ENCODE results near the gene HLCS. TPM values are rescaled to one million over a fixed set of nuclear protein-coding genes. Genes with fewer than 3 reads are reported as not detected.

The HLCS gene
- total and polyA plus RNA-seq, 10 of the 15 experiments (the other 5 are each of a cell fraction or from before 2014, with no cell fraction given): 1.5 to 12.7 (median 9.6) TPM

DNA sequence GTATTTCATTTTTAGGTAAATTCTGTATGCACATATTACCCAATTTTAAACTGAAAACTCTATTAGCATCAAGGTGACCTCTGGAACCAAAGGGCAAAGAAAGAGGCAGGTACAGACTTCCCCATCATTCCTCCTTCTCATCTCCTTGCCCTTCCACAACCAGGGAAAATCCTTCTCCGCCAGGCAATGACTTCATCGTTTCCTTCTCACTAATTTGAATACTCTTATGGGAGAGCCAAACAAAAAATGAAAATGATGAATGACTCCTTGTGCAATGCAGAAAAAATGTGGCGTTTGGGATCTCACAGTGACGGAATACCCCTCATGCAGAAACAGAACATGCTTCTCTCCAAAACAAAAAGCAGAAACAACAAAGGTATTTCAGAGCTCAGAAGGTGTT is 83.7 kb downstream of the HLCS start:
- Histone ChIP-seq H3K36me3 (ENCODE audit: control insufficient read depth in 2 of 2, insufficient read depth in 2 of 2, low read length in 1 of 2) (no peaks in the 10 kb centered on the region), H3K4me3 (no peak overlapping the region), H3K9ac (ENCODE audit: control insufficient read depth, insufficient read depth, low read length) (no peak overlapping the region), H4K20me1 (ENCODE audit: control insufficient read depth, insufficient read depth) (no peaks in the 10 kb centered on the region), H3K9me3 (replicated peaks; ENCODE audit: control insufficient read depth, insufficient read depth, low read length) (no peaks in the 10 kb centered on the region; the same call in 2 of the 3 replicates), H3K4me1 (ENCODE audit: control insufficient read depth, insufficient read depth, low read length) (no peaks in the 10 kb centered on the region), H3K27me3 (replicated peaks in 1 of 2; ENCODE audit: control insufficient read depth in 2 of 2, insufficient read depth in 2 of 2, low read length in 1 of 2) (no peaks in the 10 kb centered on the region), H3K79me2 (ENCODE audit: control insufficient read depth, insufficient read depth, low read length) (no peaks in the 10 kb centered on the region), H2AFZ (ENCODE audit: control insufficient read depth, low read depth, low read length) (no peak overlapping the region), H3K4me2 (ENCODE audit: control insufficient read depth, insufficient read depth) (no peak overlapping the region), H3K27ac (ENCODE audit: control insufficient read depth, insufficient read depth) (no peak overlapping the region)
- ChIA-PET RAD21 (ENCODE audit: unreplicated experiment) (no interaction called here), SMC1A (ENCODE audit: uncharacterized antibody, unreplicated experiment) (no interaction called here), POLR2A (no interaction called here), CTCF (no interaction called here)
- 86% methylated on average over 4 of the region's 4 CpGs for WGBS (ENCODE audit: insufficient coverage, insufficient replicate concordance, low lambda C conversion rate, missing lambda C conversion rate)
- intact Hi-C loops (cut with micrococcal nuclease; ENCODE audit: unreplicated experiment) (no loop called here), in situ Hi-C loops (cut with MboI) (no loop called here)
- DNase-seq (ENCODE audit: low read depth, low spot score) (no peak), ATAC-seq (no peak), FAIRE-seq (no peak)
- TF ChIP-seq NR2C1 (IDR thresholded peaks at IDR 0.05) (no peak), BCL11A (IDR thresholded peaks at IDR 0.05; ENCODE audit: low read depth, low read length) (no peak)
- BruUV-seq (replicated peaks): no TSS peak

DNA sequence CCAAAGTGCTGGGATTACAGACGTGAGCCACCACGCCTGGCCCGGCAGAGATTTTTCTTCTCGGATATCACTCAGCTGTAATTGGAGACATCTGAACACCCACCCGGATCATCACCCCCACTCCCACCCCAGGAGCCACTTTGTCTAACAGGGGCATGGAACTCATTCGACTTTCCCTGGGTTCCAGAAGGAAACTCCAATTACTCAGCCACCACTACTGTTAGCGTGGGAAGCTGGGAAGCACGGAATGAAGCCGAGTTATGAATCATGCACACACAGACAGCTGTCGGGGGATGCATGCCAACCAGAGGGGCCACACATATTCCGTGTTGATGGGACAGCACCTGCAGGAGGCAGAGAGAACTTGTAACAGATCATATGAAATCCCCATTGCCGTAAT is 85.2 kb downstream of the HLCS start:
- Histone ChIP-seq H4K20me1 (ENCODE audit: control insufficient read depth, insufficient read depth) (no peaks in the 10 kb centered on the region), H3K9me3 (replicated peaks; ENCODE audit: control insufficient read depth, insufficient read depth, low read length) (no peaks in the 10 kb centered on the region; the same call in 2 of the 3 replicates), H3K4me2 (ENCODE audit: control insufficient read depth, insufficient read depth) (no peak overlapping the region), H3K9ac (ENCODE audit: control insufficient read depth, insufficient read depth, low read length) (no peak overlapping the region), H3K79me2 (ENCODE audit: control insufficient read depth, insufficient read depth, low read length) (no peaks in the 10 kb centered on the region), H3K27me3 (replicated peaks in 1 of 2; ENCODE audit: control insufficient read depth in 2 of 2, insufficient read depth in 2 of 2, low read length in 1 of 2) (no peaks in the 10 kb centered on the region), H3K27ac (ENCODE audit: control insufficient read depth, insufficient read depth) (no peak overlapping the region), H2AFZ (ENCODE audit: control insufficient read depth, low read depth, low read length) (no peak overlapping the region), H3K4me1 (ENCODE audit: control insufficient read depth, insufficient read depth, low read length) (no peaks in the 10 kb centered on the region), H3K4me3 (no peak overlapping the region), H3K36me3 (ENCODE audit: control insufficient read depth in 2 of 2, insufficient read depth in 2 of 2, low read length in 1 of 2) (no peaks in the 10 kb centered on the region)
- intact Hi-C loops (cut with micrococcal nuclease; ENCODE audit: unreplicated experiment) (no loop called here), in situ Hi-C loops (cut with MboI) (no loop called here)
- ChIA-PET CTCF (no interaction called here), SMC1A (ENCODE audit: uncharacterized antibody, unreplicated experiment) (no interaction called here), POLR2A (no interaction called here), RAD21 (ENCODE audit: unreplicated experiment) (no interaction called here)
- DNase-seq (ENCODE audit: low read depth, low spot score): no peak
- WGBS (ENCODE audit: insufficient coverage, insufficient replicate concordance, low lambda C conversion rate, missing lambda C conversion rate): 85% methylated on average over 12 of the region's 12 CpGs
- no peak for FAIRE-seq
- BruUV-seq (replicated peaks): no TSS peak
- no peak for ATAC-seq
- TF ChIP-seq, protein P1, sequence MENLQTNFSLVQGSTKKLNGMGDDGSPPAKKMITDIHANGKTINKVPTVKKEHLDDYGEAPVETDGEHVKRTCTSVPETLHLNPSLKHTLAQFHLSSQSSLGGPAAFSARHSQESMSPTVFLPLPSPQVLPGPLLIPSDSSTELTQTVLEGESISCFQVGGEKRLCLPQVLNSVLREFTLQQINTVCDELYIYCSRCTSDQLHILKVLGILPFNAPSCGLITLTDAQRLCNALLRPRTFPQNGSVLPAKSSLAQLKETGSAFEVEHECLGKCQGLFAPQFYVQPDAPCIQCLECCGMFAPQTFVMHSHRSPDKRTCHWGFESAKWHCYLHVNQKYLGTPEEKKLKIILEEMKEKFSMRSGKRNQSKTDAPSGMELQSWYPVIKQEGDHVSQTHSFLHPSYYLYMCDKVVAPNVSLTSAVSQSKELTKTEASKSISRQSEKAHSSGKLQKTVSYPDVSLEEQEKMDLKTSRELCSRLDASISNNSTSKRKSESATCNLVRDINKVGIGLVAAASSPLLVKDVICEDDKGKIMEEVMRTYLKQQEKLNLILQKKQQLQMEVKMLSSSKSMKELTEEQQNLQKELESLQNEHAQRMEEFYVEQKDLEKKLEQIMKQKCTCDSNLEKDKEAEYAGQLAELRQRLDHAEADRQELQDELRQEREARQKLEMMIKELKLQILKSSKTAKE (IDR thresholded peaks at IDR 0.05; ENCODE audit: low read depth, poor library complexity, severe bottlenecking): no peak
- TF ChIP-seq CBX5 (IDR thresholded peaks at IDR 0.05; ENCODE audit: low read depth): no peak
- TF ChIP-seq, protein P2, sequence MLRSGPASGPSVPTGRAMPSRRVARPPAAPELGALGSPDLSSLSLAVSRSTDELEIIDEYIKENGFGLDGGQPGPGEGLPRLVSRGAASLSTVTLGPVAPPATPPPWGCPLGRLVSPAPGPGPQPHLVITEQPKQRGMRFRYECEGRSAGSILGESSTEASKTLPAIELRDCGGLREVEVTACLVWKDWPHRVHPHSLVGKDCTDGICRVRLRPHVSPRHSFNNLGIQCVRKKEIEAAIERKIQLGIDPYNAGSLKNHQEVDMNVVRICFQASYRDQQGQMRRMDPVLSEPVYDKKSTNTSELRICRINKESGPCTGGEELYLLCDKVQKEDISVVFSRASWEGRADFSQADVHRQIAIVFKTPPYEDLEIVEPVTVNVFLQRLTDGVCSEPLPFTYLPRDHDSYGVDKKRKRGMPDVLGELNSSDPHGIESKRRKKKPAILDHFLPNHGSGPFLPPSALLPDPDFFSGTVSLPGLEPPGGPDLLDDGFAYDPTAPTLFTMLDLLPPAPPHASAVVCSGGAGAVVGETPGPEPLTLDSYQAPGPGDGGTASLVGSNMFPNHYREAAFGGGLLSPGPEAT (IDR thresholded peaks at IDR 0.05; ENCODE audit: low read depth): no peak
- no peak for TF ChIP-seq LARP7 (IDR thresholded peaks at IDR 0.05)
- no peak for TF ChIP-seq ESRRA (IDR thresholded peaks at IDR 0.05; ENCODE audit: low read length)
- TF ChIP-seq SP1 (IDR thresholded peaks at IDR 0.05; ENCODE audit: low read depth, low read length): no peak
- TF ChIP-seq, protein P3, sequence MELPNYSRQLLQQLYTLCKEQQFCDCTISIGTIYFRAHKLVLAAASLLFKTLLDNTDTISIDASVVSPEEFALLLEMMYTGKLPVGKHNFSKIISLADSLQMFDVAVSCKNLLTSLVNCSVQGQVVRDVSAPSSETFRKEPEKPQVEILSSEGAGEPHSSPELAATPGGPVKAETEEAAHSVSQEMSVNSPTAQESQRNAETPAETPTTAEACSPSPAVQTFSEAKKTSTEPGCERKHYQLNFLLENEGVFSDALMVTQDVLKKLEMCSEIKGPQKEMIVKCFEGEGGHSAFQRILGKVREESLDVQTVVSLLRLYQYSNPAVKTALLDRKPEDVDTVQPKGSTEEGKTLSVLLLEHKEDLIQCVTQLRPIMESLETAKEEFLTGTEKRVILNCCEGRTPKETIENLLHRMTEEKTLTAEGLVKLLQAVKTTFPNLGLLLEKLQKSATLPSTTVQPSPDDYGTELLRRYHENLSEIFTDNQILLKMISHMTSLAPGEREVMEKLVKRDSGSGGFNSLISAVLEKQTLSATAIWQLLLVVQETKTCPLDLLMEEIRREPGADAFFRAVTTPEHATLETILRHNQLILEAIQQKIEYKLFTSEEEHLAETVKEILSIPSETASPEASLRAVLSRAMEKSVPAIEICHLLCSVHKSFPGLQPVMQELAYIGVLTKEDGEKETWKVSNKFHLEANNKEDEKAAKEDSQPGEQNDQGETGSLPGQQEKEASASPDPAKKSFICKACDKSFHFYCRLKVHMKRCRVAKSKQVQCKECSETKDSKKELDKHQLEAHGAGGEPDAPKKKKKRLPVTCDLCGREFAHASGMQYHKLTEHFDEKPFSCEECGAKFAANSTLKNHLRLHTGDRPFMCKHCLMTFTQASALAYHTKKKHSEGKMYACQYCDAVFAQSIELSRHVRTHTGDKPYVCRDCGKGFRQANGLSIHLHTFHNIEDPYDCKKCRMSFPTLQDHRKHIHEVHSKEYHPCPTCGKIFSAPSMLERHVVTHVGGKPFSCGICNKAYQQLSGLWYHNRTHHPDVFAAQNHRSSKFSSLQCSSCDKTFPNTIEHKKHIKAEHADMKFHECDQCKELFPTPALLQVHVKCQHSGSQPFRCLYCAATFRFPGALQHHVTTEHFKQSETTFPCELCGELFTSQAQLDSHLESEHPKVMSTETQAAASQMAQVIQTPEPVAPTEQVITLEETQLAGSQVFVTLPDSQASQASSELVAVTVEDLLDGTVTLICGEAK (IDR thresholded peaks at IDR 0.05; ENCODE audit: borderline replicate concordance): no peak
- TF ChIP-seq SUPT20H (IDR thresholded peaks at IDR 0.05; ENCODE audit: borderline replicate concordance, control insufficient read depth, low read depth, low read length): no peak
- no peak for TF ChIP-seq RUNX3 (IDR thresholded peaks at IDR 0.05; ENCODE audit: low read length)

Measured in GM12878 (cell line).